ENCODE data around the gene GRIN3B.
"Not testable (repeated sequence)": the region's sequence is repeated elsewhere in the genome, so short reads cannot be mapped to it uniquely, and the experiment has no call there.

Gene GRIN3B

GRCh38 chr19:1020868-1021425, 20.7 kb downstream of the GRIN3B start, which contains the start of gene TMEM259:
Gene TMEM259, minus strand, starts transcription at chr19:1021123. Its CDS starts 127 bp downstream, at chr19:1020996.
- Histone ChIP-seq H3K9me3 (ENCODE audit: control insufficient read depth, insufficient read depth, low read length) (no peaks in the 10 kb centered on the region), H3K27ac (ENCODE audit: low read length) (no peak within 1 kb of the TSS), H3K27me3 (ENCODE audit: control insufficient read depth, insufficient read depth, low read length) (no peaks in the 10 kb centered on the region), H3K36me3 (ENCODE audit: control insufficient read depth, insufficient read depth, low read length) (no peaks in the 10 kb centered on the region), H3K4me3 (ENCODE audit: low read length) (peak within 1 kb of the TSS; percentile 94), H3K4me1 (ENCODE audit: control insufficient read depth, insufficient read depth, low read length) (peaks cover 18% of the 10 kb centered on the region)
- DNase-seq (ENCODE audit: low read depth, low spot score), result no peak
- WGBS (ENCODE audit: insufficient coverage, insufficient read length), result no CpG with 5 or more reads among the region's 68 CpGs

- not testable (repeated sequence) for H3K4me1 ChIP-seq (ENCODE audit: control insufficient read depth, insufficient read depth, low read length); DNase-seq (ENCODE audit: low read depth, low spot score); H3K9me3 ChIP-seq (ENCODE audit: control insufficient read depth, insufficient read depth, low read length); H3K27ac ChIP-seq (ENCODE audit: low read length); H3K4me3 ChIP-seq (ENCODE audit: low read length); H3K27me3 ChIP-seq (ENCODE audit: control insufficient read depth, insufficient read depth, low read length); H3K36me3 ChIP-seq (ENCODE audit: control insufficient read depth, insufficient read depth, low read length)
- no CpG with 5 or more reads among the region's 5 CpGs for WGBS (ENCODE audit: insufficient coverage, insufficient read length)
Observed at GRCh38 chr19:1023883-1024188, 23.6 kb downstream of the GRIN3B start.

- no CpG with 5 or more reads among the region's 6 CpGs for WGBS (ENCODE audit: insufficient coverage, insufficient read length)
- H3K4me1 ChIP-seq (ENCODE audit: control insufficient read depth, insufficient read depth, low read length); DNase-seq (ENCODE audit: low read depth, low spot score): not testable (repeated sequence)
Observed at GRCh38 chr19:1025080-1025479, 24.9 kb downstream of the GRIN3B start.

GRCh38 chr19:1025960-1026782, 26.0 kb downstream of the GRIN3B start, which contains the start of gene CNN2:
Gene CNN2, plus strand, starts transcription at chr19:1026608. Its CDS starts 54 bp downstream, at chr19:1026662.
- H3K4me1 ChIP-seq (ENCODE audit: control insufficient read depth, insufficient read depth, low read length), result 0 out of 2 replicates have a peak, but pooled peaks cover 1% of the 10 kb centered on the region
- no peaks in the 10 kb centered on the region for H3K9me3 ChIP-seq (ENCODE audit: control insufficient read depth, insufficient read depth, low read length)
- no peak within 1 kb of the TSS for H3K27ac ChIP-seq (ENCODE audit: low read length)
- no peaks in the 10 kb centered on the region for H3K27me3 ChIP-seq (ENCODE audit: control insufficient read depth, insufficient read depth, low read length)
- H3K36me3 ChIP-seq (ENCODE audit: control insufficient read depth, insufficient read depth, low read length), result no peaks in the 10 kb centered on the region; the same call in 1 of the 2 replicates
- no CpG with 5 or more reads among the region's 63 CpGs for WGBS (ENCODE audit: insufficient coverage, insufficient read length)
- no peak for DNase-seq (ENCODE audit: low read depth, low spot score)
- H3K4me3 ChIP-seq (ENCODE audit: low read length), result peak within 1 kb of the TSS; percentile 86

More at GRCh38 chr19:1025080-1025479, 24.9 kb downstream of the GRIN3B start:
- not testable (repeated sequence) for H3K36me3 ChIP-seq (ENCODE audit: control insufficient read depth, insufficient read depth, low read length); H3K27ac ChIP-seq (ENCODE audit: low read length); H3K9me3 ChIP-seq (ENCODE audit: control insufficient read depth, insufficient read depth, low read length); H3K27me3 ChIP-seq (ENCODE audit: control insufficient read depth, insufficient read depth, low read length); H3K4me3 ChIP-seq (ENCODE audit: low read length)

GRCh38 chr19:1026783-1027649, 26.8 kb downstream of the GRIN3B start:
- Histone ChIP-seq H3K4me3 (ENCODE audit: low read length) (peak overlapping the region; percentile 86), H3K27ac (ENCODE audit: low read length) (no peak overlapping the region), H3K4me1 (ENCODE audit: control insufficient read depth, insufficient read depth, low read length) (0 out of 2 replicates have a peak, but pooled peaks cover 1% of the 10 kb centered on the region), H3K9me3 (ENCODE audit: control insufficient read depth, insufficient read depth, low read length) (no peaks in the 10 kb centered on the region), H3K36me3 (ENCODE audit: control insufficient read depth, insufficient read depth, low read length) (peaks cover 2% of the 10 kb centered on the region; the same call in 1 of the 2 replicates), H3K27me3 (ENCODE audit: control insufficient read depth, insufficient read depth, low read length) (no peaks in the 10 kb centered on the region)
- no peak for DNase-seq (ENCODE audit: low read depth, low spot score)
- no CpG with 5 or more reads among the region's 36 CpGs for WGBS (ENCODE audit: insufficient coverage, insufficient read length)

- H3K9me3 ChIP-seq (ENCODE audit: control insufficient read depth, insufficient read depth, low read length), result no peaks in the 10 kb centered on the region
- no CpG with 5 or more reads among the region's 16 CpGs for WGBS (ENCODE audit: insufficient coverage, insufficient read length)
- H3K4me3 ChIP-seq (ENCODE audit: low read length), result peak overlapping the region; percentile 86; the same call in 1 of the 2 replicates
- no peak overlapping the region for H3K27ac ChIP-seq (ENCODE audit: low read length)
- no peak for DNase-seq (ENCODE audit: low read depth, low spot score)
- peaks cover 8% of the 10 kb centered on the region for H3K36me3 ChIP-seq (ENCODE audit: control insufficient read depth, insufficient read depth, low read length)
- H3K4me1 ChIP-seq (ENCODE audit: control insufficient read depth, insufficient read depth, low read length), result 0 out of 2 replicates have a peak, but pooled peaks cover 1% of the 10 kb centered on the region
- H3K27me3 ChIP-seq (ENCODE audit: control insufficient read depth, insufficient read depth, low read length), result no peaks in the 10 kb centered on the region
Observed at GRCh38 chr19:1027650-1028061, 27.4 kb downstream of the GRIN3B start.

- Histone ChIP-seq H3K9me3 (ENCODE audit: control insufficient read depth, insufficient read depth, low read length) (no peaks in the 10 kb centered on the region), H3K4me1 (ENCODE audit: control insufficient read depth, insufficient read depth, low read length) (0 out of 2 replicates have a peak, but pooled peaks cover 1% of the 10 kb centered on the region), H3K27ac (ENCODE audit: low read length) (no peak overlapping the region), H3K36me3 (ENCODE audit: control insufficient read depth, insufficient read depth, low read length) (peaks cover 13% of the 10 kb centered on the region), H3K27me3 (ENCODE audit: control insufficient read depth, insufficient read depth, low read length) (no peaks in the 10 kb centered on the region), H3K4me3 (ENCODE audit: low read length) (peak overlapping the region; percentile 86; the same call in 1 of the 2 replicates)
- no peak for DNase-seq (ENCODE audit: low read depth, low spot score)
- WGBS (ENCODE audit: insufficient coverage, insufficient read length), result no CpG with 5 or more reads among the region's 58 CpGs
Observed at GRCh38 chr19:1028062-1028926, 28.1 kb downstream of the GRIN3B start.

GRCh38 chr19:1032264-1032867, 32.1 kb downstream of the GRIN3B start:
- no CpG with 5 or more reads among the region's 20 CpGs for WGBS (ENCODE audit: insufficient coverage, insufficient read length)
- no peaks in the 10 kb centered on the region for H3K27me3 ChIP-seq (ENCODE audit: control insufficient read depth, insufficient read depth, low read length)

GRCh38 chr19:1035998-1036621, 35.9 kb downstream of the GRIN3B start:
- Histone ChIP-seq H3K9me3 (ENCODE audit: control insufficient read depth, insufficient read depth, low read length) (no peaks in the 10 kb centered on the region), H3K36me3 (ENCODE audit: control insufficient read depth, insufficient read depth, low read length) (peaks cover 30% of the 10 kb centered on the region), H3K4me3 (ENCODE audit: low read length) (no peak overlapping the region), H3K4me1 (ENCODE audit: control insufficient read depth, insufficient read depth, low read length) (no peaks in the 10 kb centered on the region; the same call in 1 of the 2 replicates), H3K27me3 (ENCODE audit: control insufficient read depth, insufficient read depth, low read length) (no peaks in the 10 kb centered on the region), H3K27ac (ENCODE audit: low read length) (no peak overlapping the region)
- no CpG with 5 or more reads among the region's 29 CpGs for WGBS (ENCODE audit: insufficient coverage, insufficient read length)
- no peak for DNase-seq (ENCODE audit: low read depth, low spot score)

More at GRCh38 chr19:1032264-1032867, 32.1 kb downstream of the GRIN3B start:
- no peak for DNase-seq (ENCODE audit: low read depth, low spot score)
- Histone ChIP-seq H3K4me3 (ENCODE audit: low read length) (no peak overlapping the region), H3K27ac (ENCODE audit: low read length) (no peak overlapping the region), H3K9me3 (ENCODE audit: control insufficient read depth, insufficient read depth, low read length) (no peaks in the 10 kb centered on the region), H3K4me1 (ENCODE audit: control insufficient read depth, insufficient read depth, low read length) (peaks cover 1% of the 10 kb centered on the region; the same call in 1 of the 2 replicates), H3K36me3 (ENCODE audit: control insufficient read depth, insufficient read depth, low read length) (peaks cover 27% of the 10 kb centered on the region)
